Panc1 (cell line): ENCODE measurements around the gene CHMP4A. TPM values are rescaled to one million over a fixed set of nuclear protein-coding genes. Genes with fewer than 3 reads are reported as not detected.

ENCODE experiments used
- ATAC-seq: fragments of 200-7000 bp; cut with Tn5 transposase; 2 replicates; pipeline ENCODE4 v1.9.1; 2020; ENCODE audit warnings: mild to moderate bottlenecking, moderate library complexity
- BruUV-seq: library from RNA; stranded (reverse); fragments of 400-500 nt; replicated peaks from 2 replicates; lab custom pipeline; 2021; lab: Mats Ljungman, UMichigan
- CTCF ChIA-PET: fragments of 300-600 bp; sonication (Branson Sonifier 250); formaldehyde crosslinking; loops from one replicate; lab custom pipeline; 2022; ENCODE audit warnings: antibody characterized with exemption; lab: Charles Lee
- POLR2A ChIA-PET: fragments of 300-600 bp; sonication (Branson Sonifier 250); formaldehyde crosslinking; loops from one replicate; lab custom pipeline; 2022; ENCODE audit warnings: antibody characterized with exemption; lab: Charles Lee
- DNase-seq: peaks from one replicate; pipeline ENCODE4 v3.0.0-alpha.2; 2010; ENCODE audit warnings: low read depth, low spot score
- H3K27ac ChIP-seq: 2 replicates; pipeline ENCODE4 v1.5.1; 2011; ENCODE audit warnings: mild to moderate bottlenecking, low read length, inconsistent platforms
- H3K27me3 ChIP-seq: fragments of 200-500 bp; sonication (Bioruptor generic); 2 replicates; pipeline ENCODE4 v1.6.0; 2014; ENCODE audit warnings: low read length, inconsistent platforms; ENCODE audit not compliant: control insufficient read depth, insufficient read depth
- H3K36me3 ChIP-seq: fragments of 200-500 bp; sonication (Bioruptor generic); 2 replicates; pipeline ENCODE4 v1.5.1; 2014; ENCODE audit warnings: inconsistent platforms, mild to moderate bottlenecking, low read length, moderate library complexity; ENCODE audit not compliant: control insufficient read depth, insufficient read depth
- H3K4me1 ChIP-seq: 2 replicates; pipeline ENCODE4 v1.5.1; 2011; ENCODE audit warnings: inconsistent platforms, mild to moderate bottlenecking, low read length, moderate library complexity; ENCODE audit not compliant: control insufficient read depth, insufficient read depth
- H3K4me3 ChIP-seq, 2 experiments: 2 replicates each; pipeline ENCODE4 v1.5.1; 2011 to 2012; ENCODE audit warnings: low read depth in 2 of 2, low read length in 2 of 2, mild to moderate bottlenecking in 2 of 2, inconsistent platforms in 1 of 2, moderate library complexity in 1 of 2
- H3K9me3 ChIP-seq: fragments of 200-500 bp; sonication (Bioruptor generic); 2 replicates; pipeline ENCODE4 v1.5.1; 2014; ENCODE audit warnings: low read depth, mild to moderate bottlenecking, inconsistent platforms, low read length, moderate library complexity; ENCODE audit not compliant: control insufficient read depth, insufficient read depth
- POLR2AphosphoS5 ChIP-seq: IDR thresholded peaks from 2 replicates; pipeline ENCODE4 v1.6.1; 2012; ENCODE audit warnings: mild to moderate bottlenecking, low read depth, low read length, moderate library complexity
- SIN3A ChIP-seq: IDR thresholded peaks from 2 replicates; pipeline ENCODE4 v1.6.1; 2012; ENCODE audit warnings: low read depth, mild to moderate bottlenecking, low read length, moderate library complexity, borderline replicate concordance; ENCODE audit not compliant: insufficient read depth
- TCF7L2 ChIP-seq: IDR thresholded peaks from 2 replicates; pipeline ENCODE4 v1.6.1; 2011; ENCODE audit warnings: mild to moderate bottlenecking, low read depth, low read length, inconsistent platforms
- in situ Hi-C: cut with HindIII; loops from 2 replicates; pipeline ENCODE4 v1.10.0; 2016; ENCODE audit warnings: low sequenced_read_pairs, low pct_unique_long_range_greater_than_20kb
- intact Hi-C: fragments of 100-400 bp; cut with micrococcal nuclease; formaldehyde crosslinking; loops from one replicate; pipeline ENCODE4 v1.10.0; 2022; ENCODE audit not compliant: unreplicated experiment
- total RNA-seq: library from RNA; stranded (reverse); gene quantifications from one replicate; pipeline ENCODE4 v1.2.1, GENCODE V29; 2021; ENCODE audit not compliant: unreplicated experiment
- TF ChIP-seq, protein P1 (sequence below): fragments of 450-650 bp; IDR thresholded peaks from 2 replicates; pipeline ENCODE4 v1.5.1; 2017; ENCODE audit warnings: mild to moderate bottlenecking
- TF ChIP-seq, protein P2 (sequence below), 2 experiments: IDR thresholded peaks; 2 replicates each; pipeline ENCODE4 v1.6.1; 2011 to 2012; ENCODE audit warnings: low read depth in 2 of 2, control low read depth in 1 of 2, low read length in 1 of 2, mild to moderate bottlenecking in 1 of 2, moderate library complexity in 1 of 2; ENCODE audit not compliant: insufficient read depth in 1 of 2

Gene CHMP4A
- total RNA-seq, 1 experiment from 2014 or later = 42.4 TPM

DNA sequence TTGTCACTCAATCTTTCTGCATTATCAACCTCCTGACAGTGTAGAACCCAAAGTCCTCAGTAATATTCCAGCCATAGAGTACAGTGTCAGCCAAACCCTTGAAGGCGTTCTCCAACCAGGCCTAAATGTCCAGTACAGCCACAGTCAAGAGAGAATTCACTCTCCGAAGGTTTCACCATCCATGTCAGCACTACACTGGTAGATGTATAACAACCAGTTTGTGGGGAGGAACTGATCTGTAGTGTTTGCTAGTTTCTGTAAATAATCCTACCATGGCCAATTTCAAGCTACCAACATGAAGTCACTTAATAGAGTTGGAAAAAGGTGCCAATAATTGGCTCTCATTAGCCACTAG is 3.0 kb upstream of the CHMP4A start:
- Histone ChIP-seq H3K36me3 (peaks cover 5% of the 10 kb centered on the region), H3K27ac (peak overlapping the region; percentile 48), H3K4me3 (peak overlapping the region; percentile 74 to 77), H3K27me3 (no peaks in the 10 kb centered on the region), H3K9me3 (no peaks in the 10 kb centered on the region), H3K4me1 (peaks cover 9% of the 10 kb centered on the region)
- ATAC-seq (no peak), DNase-seq (no peak)
- intact Hi-C loops (no loop called here), in situ Hi-C loops (no loop called here)
- CTCF ChIA-PET = interaction anchor here (0.6 to 1.0 kb wide), 2 partner anchors 83 to 111 kb away, joined by 3 to 10 read pairs; no protein-coding TSS in a partner anchor
- POLR2A ChIA-PET = no interaction called here
- no TSS peak for BruUV-seq
- TF ChIP-seq, protein P1, sequence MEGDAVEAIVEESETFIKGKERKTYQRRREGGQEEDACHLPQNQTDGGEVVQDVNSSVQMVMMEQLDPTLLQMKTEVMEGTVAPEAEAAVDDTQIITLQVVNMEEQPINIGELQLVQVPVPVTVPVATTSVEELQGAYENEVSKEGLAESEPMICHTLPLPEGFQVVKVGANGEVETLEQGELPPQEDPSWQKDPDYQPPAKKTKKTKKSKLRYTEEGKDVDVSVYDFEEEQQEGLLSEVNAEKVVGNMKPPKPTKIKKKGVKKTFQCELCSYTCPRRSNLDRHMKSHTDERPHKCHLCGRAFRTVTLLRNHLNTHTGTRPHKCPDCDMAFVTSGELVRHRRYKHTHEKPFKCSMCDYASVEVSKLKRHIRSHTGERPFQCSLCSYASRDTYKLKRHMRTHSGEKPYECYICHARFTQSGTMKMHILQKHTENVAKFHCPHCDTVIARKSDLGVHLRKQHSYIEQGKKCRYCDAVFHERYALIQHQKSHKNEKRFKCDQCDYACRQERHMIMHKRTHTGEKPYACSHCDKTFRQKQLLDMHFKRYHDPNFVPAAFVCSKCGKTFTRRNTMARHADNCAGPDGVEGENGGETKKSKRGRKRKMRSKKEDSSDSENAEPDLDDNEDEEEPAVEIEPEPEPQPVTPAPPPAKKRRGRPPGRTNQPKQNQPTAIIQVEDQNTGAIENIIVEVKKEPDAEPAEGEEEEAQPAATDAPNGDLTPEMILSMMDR = no peak
- no peak for TF ChIP-seq TCF7L2
- TF ChIP-seq, protein P2, sequence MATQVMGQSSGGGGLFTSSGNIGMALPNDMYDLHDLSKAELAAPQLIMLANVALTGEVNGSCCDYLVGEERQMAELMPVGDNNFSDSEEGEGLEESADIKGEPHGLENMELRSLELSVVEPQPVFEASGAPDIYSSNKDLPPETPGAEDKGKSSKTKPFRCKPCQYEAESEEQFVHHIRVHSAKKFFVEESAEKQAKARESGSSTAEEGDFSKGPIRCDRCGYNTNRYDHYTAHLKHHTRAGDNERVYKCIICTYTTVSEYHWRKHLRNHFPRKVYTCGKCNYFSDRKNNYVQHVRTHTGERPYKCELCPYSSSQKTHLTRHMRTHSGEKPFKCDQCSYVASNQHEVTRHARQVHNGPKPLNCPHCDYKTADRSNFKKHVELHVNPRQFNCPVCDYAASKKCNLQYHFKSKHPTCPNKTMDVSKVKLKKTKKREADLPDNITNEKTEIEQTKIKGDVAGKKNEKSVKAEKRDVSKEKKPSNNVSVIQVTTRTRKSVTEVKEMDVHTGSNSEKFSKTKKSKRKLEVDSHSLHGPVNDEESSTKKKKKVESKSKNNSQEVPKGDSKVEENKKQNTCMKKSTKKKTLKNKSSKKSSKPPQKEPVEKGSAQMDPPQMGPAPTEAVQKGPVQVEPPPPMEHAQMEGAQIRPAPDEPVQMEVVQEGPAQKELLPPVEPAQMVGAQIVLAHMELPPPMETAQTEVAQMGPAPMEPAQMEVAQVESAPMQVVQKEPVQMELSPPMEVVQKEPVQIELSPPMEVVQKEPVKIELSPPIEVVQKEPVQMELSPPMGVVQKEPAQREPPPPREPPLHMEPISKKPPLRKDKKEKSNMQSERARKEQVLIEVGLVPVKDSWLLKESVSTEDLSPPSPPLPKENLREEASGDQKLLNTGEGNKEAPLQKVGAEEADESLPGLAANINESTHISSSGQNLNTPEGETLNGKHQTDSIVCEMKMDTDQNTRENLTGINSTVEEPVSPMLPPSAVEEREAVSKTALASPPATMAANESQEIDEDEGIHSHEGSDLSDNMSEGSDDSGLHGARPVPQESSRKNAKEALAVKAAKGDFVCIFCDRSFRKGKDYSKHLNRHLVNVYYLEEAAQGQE (IDR thresholded peaks at IDR 0.05; ENCODE audit: insufficient read depth in 1 of 2, low read depth in 2 of 2, low read length in 1 of 2) = no peak
- TF ChIP-seq SIN3A = no peak
- no peak for TF ChIP-seq POLR2AphosphoS5

DNA sequence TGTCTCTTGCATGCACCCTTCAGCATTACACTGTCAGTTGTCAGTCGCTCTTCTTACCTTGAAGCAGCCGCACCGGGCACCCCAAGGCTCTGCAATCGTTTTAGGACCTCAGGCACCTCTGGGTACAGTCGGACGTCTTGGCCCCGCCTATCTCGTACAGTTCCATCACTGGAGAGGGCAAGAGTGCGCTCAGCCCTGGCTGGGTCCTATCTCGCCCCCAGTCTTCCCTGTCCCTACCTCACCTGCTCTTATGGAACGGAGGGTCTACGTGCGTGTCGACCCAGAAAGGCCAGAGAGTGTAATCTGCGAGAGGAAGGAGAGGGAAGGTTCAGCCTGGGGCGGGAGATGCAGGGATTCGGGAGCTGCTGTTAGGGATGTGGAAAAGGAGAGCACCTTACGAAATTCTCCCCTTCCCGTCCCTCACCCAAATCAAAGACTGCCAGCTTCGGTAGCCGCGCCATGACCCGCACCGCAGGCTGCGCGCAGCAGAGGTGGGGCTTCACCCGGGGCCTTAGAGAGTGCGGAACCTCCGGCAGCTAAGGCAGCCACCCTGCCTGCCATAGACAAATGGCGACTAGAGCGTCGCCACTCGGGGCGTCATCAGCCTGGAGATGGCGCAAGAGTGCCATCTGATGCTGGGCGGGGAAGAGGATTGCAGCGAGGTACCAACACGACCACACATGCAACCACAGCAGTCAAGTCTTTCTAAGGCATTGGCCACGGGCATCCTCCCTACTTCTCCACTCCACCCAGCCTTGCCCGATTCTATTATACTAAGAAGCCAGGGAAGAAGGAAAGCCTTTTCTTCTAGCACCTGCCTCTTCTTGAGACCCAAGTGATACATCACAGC is 2.4 kb upstream of the CHMP4A start, which contains the start of gene MDP1:
Gene MDP1 (minus strand): TSS at position 572 of the 850 bp plus-strand sequence. CDS start 111 bp downstream, at position 461.
- in situ Hi-C loops = no loop called here

More for the DNA sequence above, 2.4 kb upstream of the CHMP4A start, which contains the start of gene MDP1:
- peak; percentile 86 for ATAC-seq
- no peaks in the 10 kb centered on the region for H3K9me3 ChIP-seq
- ChIA-PET CTCF (interaction anchor here (0.6 to 1.5 kb wide), 3 partner anchors 83 to 157 kb away, joined by 3 to 10 read pairs (median 9); no protein-coding TSS in a partner anchor), POLR2A (interaction anchor here (0.6 kb wide), 1 partner anchor 31 kb away, joined by 4 read pairs; no protein-coding TSS in a partner anchor)
- TF ChIP-seq, protein P1 = peak; percentile 82
- TF ChIP-seq, protein P2 (IDR thresholded peaks at IDR 0.05; ENCODE audit: insufficient read depth in 1 of 2, low read depth in 2 of 2, low read length in 1 of 2) = no peak
- peak; percentile 86 for TF ChIP-seq POLR2AphosphoS5
- no peak for TF ChIP-seq TCF7L2
- no peak; the same call in 1 of the 2 replicates for TF ChIP-seq SIN3A
- H3K36me3 ChIP-seq = peaks cover 5% of the 10 kb centered on the region
- no peaks in the 10 kb centered on the region for H3K27me3 ChIP-seq
- peak within 1 kb of the TSS; percentile 89 for H3K27ac ChIP-seq
- peak within 1 kb of the TSS; percentile 74 to 77 for H3K4me3 ChIP-seq
- DNase-seq = no peak
- H3K4me1 ChIP-seq = peaks cover 9% of the 10 kb centered on the region
- no TSS peak for BruUV-seq
- intact Hi-C loops = no loop called here
